HCEC 1CT (cell line): ENCODE data around the gene CLSTN3.

ENCODE experiments used
- DNase-seq: peaks from one replicate; pipeline ENCODE4 v3.0.0-alpha.2; 2017

The CLSTN3 gene

DNA sequence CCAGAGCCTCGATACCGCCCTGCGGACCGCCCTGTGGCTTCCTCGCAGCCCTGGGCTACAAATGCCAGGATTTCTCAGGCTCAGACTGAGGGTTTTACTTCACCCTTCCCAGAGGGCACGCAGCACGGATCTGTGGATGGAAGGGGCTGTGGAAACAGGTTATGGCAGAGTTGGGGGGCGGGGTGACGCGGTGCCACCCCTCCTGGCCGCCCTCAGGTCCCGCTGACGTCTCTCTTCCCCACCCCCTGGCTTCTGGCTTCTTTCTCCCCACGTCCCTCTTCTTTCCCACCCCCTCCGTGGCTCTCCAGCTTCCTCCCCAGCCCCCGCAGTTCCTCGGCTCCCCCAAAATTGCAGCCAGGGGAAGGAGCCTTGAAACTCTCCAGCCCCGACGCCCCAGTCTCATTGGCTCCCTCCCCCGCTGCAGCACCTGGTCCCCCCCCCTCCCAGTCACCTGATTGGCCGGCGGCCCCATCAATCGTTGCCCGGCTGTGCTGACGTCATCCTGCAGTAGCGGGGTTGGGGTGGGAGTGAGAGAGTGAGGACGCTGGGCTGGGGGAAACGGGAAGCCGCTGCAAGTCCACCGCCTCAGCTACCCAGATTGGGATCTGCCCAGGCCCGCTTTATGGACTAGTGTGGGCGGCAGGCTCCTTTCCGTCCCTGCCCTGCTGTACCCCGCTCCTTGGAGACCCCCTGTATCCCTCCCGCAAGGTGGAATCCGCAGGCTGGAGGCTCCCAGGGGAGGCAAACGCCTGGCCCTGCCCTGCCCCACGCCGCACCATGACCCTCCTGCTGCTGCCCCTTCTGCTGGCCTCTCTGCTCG is at the start of gene CLSTN3:
Gene CLSTN3, plus strand, starts transcription at position 500 of the 820 bp plus-strand sequence. Its CDS starts 278 bp downstream, at position 778.
- peak; percentile 64 for DNase-seq

DNA sequence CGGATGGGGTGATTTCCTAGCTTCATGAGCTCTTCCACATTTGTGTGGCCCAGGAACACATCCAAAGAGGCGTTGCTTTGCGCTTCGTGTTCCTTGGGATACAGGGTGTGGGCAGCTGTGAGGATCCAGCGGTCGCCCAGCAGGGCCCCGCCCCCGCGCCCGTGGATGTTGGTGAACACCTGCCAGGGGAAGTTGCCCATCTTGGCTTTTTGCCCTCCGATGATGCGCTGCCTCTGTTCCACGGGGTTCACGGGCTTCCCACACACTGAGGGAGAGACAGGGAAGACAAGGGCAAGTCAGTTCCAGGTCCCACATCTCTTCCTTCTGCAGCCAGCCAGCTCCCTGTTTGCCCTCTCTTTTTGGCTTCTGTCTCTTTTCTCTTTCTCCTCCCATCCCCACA is 49.1 kb upstream of the CLSTN3 start:
- DNase-seq, result no peak

DNA sequence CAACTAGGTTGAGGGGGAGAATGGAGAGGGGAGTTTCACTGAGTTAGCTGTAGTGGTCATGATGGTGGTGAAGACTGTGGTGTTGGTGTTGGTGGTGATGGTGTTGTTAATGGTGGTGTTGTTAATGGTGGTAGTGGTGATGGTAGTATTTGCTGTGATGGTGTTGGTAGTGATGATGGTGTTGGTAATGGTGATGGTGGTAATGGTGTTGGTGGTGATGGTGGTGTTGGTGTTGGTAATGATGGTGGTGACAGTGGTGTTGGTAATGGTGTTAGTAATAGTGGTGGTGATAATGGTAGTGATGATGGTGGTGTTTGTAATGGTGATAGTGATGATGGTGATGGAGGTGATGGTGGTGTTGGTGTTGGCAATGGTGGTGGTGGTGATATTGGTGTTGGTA is 47.0 kb upstream of the CLSTN3 start:
- DNase-seq, result no peak

DNA sequence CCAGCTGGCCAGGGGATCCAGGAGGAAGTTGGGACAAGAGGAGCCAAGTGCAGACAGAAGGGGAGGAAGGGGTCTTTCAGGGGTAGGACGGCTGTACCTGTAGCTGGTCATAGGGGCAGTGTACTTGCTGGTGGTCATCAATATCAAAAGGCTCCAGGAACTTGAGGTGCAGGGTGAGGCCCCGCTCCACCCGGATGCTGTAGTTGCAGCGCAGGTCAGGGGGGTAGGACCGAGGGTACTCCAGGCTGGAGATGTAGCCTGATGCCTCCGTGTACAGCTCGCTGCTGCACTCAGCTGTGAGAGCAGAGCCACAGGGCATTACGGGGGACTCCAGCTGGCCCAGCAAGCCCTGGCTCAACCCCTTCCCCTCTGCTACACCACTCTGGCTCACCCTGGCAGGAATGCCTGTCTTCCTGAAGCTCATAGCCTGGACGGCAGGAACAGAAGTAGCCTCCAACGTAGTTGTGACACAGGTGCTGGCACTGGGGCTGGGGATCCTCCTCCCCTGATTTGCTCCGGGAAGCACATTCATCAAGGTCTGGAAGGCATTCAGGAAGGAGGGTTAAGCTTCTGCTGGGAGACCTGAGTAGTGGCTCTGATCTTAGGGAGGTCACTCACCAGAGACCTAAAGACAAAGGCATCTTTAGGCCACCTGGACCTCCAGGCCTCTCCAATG is 40.8 kb upstream of the CLSTN3 start:
- DNase-seq, result no peak

DNA sequence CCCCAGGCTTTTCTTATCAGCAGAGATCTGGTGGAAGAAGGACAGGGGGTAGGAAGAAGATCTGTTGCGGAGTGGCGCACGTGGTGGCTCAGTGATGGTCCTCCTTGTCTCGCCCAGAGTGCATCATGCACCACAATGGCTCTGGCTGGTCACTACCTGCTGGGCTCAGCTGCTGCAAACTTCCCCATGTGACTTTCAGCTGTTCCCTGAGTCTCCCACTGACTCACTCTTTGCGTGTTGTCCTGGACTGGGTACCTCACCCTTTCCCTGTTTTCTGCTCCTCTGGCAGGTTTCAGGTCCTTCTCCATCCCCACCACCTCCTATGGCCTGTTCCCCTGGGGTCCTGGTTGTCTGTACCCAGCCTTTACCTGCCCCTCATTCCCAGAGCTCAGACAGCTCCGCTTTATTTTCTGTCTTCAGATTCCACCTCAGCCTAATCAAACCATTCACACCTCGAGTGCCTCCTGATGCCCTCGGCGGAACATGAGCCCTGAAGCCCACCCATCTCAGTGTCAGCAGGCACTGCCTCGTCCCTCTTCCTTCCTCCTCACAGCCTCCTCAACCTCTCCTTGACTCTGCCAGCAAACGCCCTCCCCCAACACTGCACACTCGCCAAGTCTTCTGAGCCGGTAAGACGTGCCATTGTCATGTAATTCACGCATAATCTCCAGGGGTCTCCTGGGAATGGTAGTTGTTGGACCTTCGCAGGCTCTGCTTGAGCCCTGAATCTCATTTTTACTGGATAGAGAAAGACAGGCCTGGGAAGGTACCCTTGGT is 39.8 kb upstream of the CLSTN3 start:
- no peak for DNase-seq

DNA sequence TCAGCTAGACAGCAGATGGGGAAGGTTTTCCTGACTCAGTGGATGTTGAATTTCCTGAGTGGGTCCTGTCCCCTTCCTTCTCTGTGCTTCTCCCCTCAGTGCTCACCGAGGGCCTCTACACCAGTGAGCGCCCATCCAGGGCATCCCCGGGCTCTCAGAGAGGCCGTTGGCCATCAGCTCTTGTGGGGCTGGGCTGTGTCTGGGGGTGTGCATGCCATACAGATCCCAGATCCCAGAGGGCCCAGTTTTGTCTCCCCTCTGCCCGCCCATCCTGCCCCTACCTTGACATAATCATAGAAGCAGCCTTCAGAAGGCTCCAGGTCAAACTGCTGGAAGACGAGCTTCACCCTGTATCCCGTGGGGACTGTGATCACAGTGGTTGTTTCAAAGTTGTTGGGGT is 39.0 kb upstream of the CLSTN3 start:
- DNase-seq, result no peak

DNA sequence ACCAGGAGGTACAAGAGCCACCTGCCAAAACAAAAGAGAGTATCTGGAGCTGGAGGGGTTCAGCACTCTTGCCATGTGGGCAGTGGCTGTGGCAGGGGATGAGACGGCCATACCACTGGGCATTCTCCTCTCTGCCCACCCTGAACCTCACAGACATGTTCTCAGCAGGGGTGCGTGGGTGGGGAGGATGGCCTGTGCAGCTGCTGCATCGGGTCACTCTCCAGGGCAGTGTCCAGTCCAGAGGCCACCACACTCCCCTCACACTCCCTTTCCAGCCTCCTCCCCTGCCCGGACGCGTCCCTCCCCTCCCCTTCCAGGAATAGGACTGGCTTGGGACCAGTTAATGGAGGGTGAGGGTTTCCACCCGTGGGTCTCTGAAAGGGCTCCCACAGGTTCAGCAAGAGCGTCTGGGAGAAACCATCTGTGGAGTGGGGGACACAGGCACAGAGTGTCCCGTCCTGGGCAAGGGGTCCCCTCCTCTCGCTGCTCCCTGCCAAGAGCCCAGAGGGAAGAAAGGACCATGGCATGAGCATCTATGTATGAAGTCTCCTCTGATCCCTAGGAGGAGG is 38.4 kb upstream of the CLSTN3 start:
- DNase-seq, result no peak

DNA sequence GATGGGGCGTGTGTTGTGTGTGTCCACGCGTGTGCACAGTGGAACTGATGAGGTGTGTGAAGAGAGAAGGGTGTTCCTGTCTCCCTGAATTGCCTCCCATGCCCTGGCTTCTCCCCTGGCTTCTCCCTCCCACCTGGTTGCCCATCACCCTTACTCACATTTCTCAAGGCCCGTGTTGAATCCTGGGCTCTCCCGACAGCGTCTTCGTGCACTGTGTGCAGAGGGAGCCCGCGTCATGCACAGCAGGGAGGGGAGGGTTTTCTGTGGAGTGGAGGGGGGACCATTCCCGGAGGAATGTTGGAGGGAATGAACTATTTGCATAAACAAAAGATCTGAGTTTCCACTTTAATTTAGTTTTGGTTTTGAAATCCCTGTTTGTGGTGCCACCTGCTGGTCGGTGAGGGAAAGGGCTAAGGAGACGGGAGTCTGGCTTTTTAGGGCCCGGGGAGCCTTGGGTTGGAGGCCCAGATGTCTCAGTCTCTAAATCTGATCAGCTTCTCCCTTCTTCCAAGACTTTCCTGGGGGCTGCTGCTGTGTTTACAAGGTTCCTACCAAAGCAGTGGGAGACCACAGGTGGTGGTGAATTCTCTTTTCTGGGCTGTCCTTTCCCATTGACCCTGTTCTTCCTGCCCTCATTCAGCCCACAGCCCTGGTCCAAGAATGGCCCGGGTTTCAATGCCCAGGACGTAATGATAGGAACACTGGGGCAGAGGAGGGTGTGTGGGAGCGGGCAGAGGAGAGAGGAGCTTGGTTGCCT is 37.8 kb upstream of the CLSTN3 start, which contains the start of gene C1R:
Gene C1R, minus strand, starts transcription at position 217 of the 757 bp plus-strand sequence. Its CDS starts 57 bp downstream, at position 160.
- peak; percentile 73 for DNase-seq

DNA sequence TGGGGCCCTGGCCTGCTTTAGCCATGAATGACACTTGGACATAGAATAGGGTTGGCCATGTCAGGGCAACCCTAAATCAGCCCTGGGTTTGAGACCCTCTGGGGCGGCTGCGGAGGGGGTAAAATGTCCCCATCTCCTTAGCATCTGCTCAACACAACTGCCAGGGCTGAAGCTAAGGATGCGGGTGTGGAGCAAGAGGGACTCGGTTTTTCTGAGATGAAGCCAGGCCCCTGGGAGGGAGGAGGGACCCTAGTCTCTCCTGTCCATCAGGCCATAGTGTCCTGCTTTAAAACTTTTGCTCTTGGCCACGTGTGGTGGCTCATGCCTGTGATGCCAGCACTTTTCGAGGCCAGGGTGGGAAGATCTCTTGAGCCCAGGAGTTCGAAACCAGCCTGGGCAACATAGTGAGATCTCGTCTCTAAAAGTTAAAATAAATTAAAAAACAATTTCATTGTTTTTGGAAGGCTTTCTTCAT is 37.1 kb upstream of the CLSTN3 start:
- no peak for DNase-seq

DNA sequence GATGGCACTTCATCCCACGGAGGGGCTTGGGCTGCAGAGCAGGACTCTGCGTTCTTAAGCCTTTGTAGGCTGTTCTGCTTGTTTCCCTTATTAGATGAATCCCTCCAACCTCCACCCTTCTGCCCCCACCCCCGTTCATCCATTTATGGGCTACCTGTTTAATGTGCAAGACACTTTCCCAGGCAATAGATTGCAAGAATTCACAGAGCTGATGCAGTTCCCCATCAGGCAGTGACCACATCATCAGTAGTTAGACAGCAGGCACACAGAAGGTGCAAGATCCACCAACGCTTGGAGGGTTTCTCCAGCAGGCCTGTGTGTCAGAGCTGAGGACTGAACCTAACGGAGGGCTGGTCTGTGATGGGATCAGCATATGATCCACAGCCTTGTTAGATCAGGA is 36.7 kb upstream of the CLSTN3 start:
- no peak for DNase-seq

DNA sequence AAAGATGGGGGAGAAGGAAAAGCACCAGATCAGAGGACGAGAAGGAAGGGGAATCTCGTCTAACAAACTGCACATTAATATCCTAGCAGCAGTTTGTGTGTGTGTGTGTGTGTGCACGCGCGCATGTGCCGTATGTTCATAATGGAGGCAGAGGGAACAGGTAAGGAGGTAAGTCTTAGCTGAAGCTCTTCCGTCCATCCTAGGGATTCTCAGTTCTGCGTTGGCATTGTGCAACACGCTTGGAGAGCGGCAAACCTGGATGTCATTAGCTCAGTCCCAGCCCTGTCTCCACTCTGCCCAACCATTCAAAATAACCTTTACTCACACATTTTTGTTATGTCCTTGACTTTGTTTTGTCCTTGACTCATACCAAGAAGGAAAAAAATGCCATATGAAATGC is 36.3 kb upstream of the CLSTN3 start:
- DNase-seq, result no peak

DNA sequence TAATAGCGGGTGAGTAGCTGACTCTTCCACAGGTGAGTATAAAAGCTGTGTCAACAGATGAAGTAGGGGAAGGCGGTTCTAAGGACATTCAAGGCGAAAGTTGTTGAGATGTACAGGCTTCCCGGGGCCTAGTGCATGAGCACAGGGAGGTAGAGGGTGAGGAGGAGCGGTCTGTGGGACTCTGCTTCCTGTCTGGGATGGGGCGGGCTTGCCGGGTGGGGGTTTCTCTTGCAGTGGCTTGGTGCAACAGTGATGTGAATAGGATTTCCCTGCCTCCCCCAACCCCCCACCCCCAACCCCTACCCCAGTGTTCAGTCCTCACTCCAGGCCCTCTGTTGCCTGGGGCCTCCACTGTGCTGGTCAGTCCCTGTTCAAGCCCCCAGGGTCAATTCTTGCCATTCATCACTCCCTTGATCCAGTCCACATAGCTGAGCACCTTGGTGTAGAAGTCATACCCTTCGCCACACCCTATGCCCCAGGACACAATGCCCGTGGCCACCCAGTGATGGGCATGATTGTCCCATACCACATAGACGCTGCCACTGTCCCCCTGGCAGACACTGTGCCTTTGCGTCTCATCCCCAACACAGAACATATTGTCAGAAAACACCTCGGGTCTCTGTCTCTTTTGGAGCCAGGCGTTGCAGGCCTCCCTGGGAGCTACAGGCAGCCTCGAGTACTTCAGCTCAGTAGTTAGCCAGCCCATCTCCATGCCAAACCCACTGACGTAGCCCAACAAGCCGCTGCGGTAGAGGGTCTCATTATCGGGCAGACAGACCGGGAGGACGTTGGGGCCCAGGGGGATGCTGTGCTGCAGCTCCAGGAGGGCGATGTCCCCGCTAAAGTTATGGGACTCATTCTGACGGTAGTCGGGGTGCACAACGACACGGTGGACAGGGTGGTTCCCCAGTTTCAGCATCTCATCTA is 33.9 kb upstream of the CLSTN3 start:
- DNase-seq, result no peak

DNA sequence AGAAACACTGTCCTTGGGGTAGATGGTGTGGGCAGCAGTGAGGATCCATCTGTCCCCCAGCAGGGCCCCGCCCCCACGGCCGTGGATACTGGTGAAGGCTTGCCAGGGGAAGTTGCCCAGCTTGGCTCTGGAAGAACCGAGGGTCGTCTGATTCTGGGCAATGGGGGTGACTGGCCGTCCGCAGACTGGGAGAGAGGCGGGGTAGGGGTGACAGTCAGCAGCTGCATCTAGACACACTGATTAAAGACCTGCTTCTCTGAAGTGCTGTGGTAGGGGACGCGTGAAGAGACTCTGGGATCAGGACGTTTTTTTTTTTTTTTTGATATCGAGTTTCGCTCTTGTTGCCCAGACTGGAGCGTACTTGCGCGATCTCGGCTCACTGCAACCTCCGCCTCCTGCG is 33.2 kb upstream of the CLSTN3 start:
- DNase-seq, result no peak

DNA sequence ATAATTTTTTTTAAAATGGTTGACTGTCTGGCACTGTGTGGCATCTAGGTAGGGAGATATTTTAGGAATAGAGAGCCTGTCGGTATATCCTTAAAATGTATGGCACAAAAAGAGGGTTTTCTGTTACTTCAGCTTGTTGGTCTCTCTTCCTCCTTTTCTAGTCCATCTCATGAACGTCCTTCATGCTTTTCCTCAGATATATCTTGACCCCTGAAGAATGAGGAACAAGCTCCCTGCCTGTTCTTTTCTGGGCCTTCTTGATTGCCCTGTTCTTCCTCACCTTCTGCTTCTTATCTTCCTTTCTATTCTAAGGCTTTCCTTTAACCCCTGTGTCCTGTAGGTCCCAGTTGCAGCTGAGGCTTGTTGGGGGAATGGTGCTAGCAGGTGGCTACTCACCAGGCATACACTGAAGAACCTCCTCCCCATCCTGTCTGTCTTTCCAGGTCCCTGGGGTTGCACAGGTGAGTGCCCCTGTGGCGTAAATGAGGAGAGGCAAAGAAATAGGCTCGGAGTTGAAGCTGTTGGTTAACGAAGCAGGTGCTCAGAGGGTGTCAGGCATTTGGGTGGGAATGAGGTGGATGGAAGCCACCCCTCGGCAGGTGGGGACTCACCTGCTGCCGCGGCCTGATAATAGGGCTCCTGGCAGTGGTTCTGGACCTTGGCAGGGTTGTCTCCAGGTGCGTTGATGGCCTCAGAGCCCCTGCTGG is 30.7 kb upstream of the CLSTN3 start:
- DNase-seq, result no peak

DNA sequence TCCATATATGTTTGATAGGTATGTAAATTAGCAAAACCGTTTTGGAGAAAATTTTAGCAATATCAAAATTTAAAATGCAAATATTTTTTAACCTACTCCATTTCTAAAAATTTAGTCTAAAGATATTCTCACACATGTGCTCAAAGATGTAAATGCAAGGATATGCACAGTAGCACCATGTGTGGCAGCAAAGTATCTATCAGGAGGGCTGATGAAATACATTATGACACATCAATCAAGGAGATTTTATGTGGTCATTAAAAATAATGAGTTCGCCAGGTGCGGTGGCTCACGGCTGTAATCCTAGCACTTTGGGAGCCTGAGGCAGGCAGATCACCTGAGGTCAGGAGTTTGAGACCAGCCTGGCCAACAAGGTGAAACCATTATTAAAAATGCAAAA is 29.9 kb upstream of the CLSTN3 start:
- DNase-seq, result no peak

DNA sequence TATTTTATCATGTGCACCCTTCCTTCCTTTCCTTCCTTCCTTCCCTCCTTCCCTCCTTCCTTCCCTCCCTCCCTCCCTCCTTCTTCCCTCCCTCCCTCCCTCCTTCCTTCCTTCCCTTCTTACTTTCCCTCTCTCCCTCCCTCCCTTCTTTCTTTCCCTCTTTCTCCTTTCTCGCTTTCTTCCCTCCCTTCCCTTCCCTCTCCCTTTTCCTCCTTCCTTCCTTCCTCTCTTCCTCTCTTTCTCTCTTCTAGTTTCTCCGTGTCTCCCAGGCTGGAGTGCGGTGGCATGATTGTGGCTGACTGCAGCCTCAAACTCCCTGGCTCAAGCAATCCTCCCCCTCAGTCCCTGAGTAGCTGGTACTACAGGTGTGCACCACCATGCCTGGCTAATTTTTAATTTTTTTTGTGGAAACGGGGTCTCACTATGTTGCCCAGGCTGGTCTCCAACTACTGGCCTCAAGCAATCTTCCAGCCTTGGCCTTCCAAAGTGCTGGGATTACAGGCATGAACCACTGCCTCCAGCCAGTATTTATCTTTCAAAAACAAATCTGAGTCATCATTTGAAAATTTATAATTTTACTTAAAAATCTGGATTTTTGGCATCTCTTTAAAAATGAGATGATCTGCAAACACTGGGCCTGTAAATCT is 29.0 kb upstream of the CLSTN3 start:
- DNase-seq, result no peak

DNA sequence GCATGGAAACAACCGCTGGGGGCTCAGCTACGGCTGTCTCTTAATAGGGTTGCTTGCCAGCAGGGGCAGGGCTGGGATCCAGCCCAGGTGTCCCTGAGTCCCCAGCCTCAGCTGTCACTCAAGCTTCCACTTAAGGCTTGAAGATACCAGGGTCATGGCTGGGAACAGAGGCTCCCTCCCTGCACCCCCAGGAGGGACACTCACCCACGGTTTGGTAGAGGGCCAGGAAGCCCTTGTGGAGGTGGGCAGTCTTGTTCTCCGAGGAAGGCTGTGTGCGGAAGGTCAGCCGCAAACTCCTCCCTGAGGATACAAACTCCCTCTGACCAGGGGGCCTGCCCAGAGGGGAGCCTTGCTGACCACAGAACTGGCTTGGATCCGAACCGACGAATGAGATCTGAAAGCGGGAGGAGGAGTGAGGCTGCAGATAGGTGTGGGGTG is 28.5 kb upstream of the CLSTN3 start:
- DNase-seq, result no peak

DNA sequence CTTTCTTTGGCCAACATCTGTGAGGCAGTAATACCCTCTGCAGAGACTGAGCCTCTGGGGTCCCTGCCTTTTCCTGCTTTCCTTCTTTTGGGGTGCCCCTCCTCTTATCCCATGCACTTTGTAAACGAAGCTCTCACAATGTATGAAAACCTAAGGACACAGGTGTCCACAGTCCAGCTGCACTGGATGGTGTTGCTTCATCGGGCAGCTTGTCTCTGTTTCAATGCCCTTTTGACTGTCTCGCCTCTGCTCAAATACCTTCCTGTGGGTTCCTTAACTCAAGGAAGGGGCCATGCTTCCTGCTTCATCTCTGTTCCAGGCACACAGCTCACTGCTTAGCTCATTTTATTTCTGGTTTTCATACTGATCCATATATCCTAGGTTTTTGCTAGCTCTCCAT is 27.6 kb upstream of the CLSTN3 start:
- DNase-seq, result no peak

DNA sequence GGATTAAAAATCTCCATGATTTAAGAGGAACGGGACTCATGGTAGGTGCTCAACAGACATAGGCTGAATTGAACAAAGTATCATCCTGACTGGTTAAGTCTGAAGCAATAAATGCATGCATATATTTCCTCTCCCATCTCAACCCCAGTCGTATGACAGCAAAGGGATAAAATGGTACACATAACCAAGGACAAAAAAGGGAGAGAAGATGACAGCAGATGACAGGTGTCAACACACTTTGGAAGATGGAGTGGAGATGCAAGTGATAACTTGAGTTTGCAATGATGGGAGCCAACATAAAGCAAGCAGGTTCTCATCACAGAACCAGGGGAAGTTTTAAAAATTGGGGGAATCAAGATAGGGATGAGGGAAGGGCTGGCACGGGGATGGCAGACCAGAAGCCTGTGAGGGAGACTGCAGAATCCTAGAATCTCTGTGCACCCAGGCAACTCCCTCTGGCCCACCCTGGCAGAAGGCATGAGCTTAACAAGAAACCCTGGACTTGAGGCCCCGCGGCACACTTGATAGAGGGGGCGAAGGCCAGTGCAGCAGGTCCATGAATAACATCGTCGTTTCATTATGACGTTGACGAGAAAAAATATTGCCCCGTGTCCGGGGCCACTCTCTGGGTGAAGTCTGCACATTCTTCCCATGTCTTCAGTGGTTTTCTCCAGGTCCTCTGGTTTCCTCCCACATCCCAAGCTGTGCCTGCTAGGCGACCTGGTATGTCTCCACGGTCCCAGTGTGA is 26.2 kb upstream of the CLSTN3 start:
- no peak for DNase-seq
